Vagina (tissue), 2 donors: Measurements from ENCODE around the gene RTP3. TPM values are rescaled to one million over a fixed set of nuclear protein-coding genes. Genes with fewer than 3 reads are reported as not detected.

ENCODE experiments used
- DNase-seq, 2 donors: peaks; one replicate each; pipeline ENCODE4 v3.0.0-alpha.2; 2017; ENCODE audit errors: extremely low spot score in 2 of 2
- H3K27ac ChIP-seq: fragments of 200-600 bp; sonication (generic); one replicate; pipeline ENCODE4 v1.5.1; 2019
- H3K27me3 ChIP-seq: fragments of 200-600 bp; sonication (generic); one replicate; pipeline ENCODE4 v1.5.1; 2019
- H3K36me3 ChIP-seq, 2 donors: fragments of 200-600 bp; sonication (generic); one replicate each; pipeline ENCODE4 v1.5.1; 2017 to 2019
- H3K4me1 ChIP-seq: fragments of 200-600 bp; sonication (generic); one replicate; pipeline ENCODE4 v1.5.1; 2019
- H3K4me3 ChIP-seq, 2 donors: fragments of 200-600 bp; sonication (generic); 1 replicate in 1 of 2; 2 replicates in 1 of 2; pipeline ENCODE4 v1.5.1; 2016 to 2019
- H3K9me3 ChIP-seq: fragments of 200-600 bp; sonication (generic); one replicate; pipeline ENCODE4 v1.5.1; 2019
- CTCF ChIP-seq, 3 experiments: fragments of 450-650 bp in 2 of 3; fragments of 200-600 bp in 1 of 3; sonication (generic) in 1 of 3; IDR thresholded peaks; one replicate each; pipeline ENCODE4 v1.5.1; 2017 to 2019; ENCODE audit warnings: antibody characterized with exemption in 3 of 3, mild to moderate bottlenecking in 2 of 3, moderate library complexity in 2 of 3
- POLR2A ChIP-seq, 2 donors: fragments of 450-650 bp; IDR thresholded peaks; one replicate each; pipeline ENCODE4 v1.6.1; 2017; ENCODE audit warnings: antibody characterized with exemption in 2 of 2, mild to moderate bottlenecking in 2 of 2, moderate library complexity in 2 of 2
- POLR2AphosphoS5 ChIP-seq, 2 donors: sonication (generic); formaldehyde crosslinking; IDR thresholded peaks; one replicate each; pipeline ENCODE4 v1.9.0; 2017; ENCODE audit warnings: antibody characterized with exemption in 2 of 2, mild to moderate bottlenecking in 2 of 2, low read depth in 1 of 2; ENCODE audit not compliant: insufficient read depth in 1 of 2
- intact Hi-C: fragments of 100-400 bp; cut with DNase I; formaldehyde crosslinking; loops from one replicate; pipeline ENCODE4 v1.15.1; 2023
- total RNA-seq: library from RNA; depleted of rRNA; stranded (reverse); fragments of >200 nt; gene quantifications from one replicate; pipeline ENCODE4 v1.2.3, GENCODE V29; 2016

The RTP3 gene
- total RNA-seq, 1 donor from 2014 or later, result not detected

DNA sequence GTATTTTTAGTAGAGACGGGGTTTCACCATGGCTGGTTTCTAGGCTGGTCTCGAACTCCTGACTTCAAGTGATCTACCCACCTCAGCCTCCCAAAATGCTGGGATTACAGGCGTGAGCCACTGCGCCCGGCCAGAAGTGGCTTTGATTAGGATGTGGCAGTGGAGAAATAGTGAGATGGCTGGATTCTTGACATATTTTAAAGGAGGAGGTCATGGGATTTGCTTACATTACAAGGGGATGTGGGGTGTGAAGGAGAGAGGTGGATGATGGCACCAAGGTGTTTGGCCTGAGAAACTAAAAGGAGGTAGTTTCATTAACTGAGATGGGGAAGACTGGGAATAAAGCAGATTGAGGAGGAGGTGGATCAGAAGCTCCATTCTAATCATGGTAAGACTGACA lies 18.1 kb upstream of the RTP3 start:
- intact Hi-C loops, result no loop called here
- H3K9me3 ChIP-seq, result no peaks in the 10 kb centered on the region
- DNase-seq, result no peak
- H3K4me1 ChIP-seq, result no peaks in the 10 kb centered on the region
- no peaks in the 10 kb centered on the region for H3K27me3 ChIP-seq
- TF ChIP-seq POLR2A (IDR thresholded peaks at IDR 0.05) (no peak), CTCF (IDR thresholded peaks at IDR 0.05) (no peak), POLR2AphosphoS5 (IDR thresholded peaks at IDR 0.05; ENCODE audit: insufficient read depth in 1 of 2, low read depth in 1 of 2) (no peak)
- H3K27ac ChIP-seq, result no peak overlapping the region
- no peak overlapping the region for H3K4me3 ChIP-seq
- no peaks in the 10 kb centered on the region for H3K36me3 ChIP-seq

DNA sequence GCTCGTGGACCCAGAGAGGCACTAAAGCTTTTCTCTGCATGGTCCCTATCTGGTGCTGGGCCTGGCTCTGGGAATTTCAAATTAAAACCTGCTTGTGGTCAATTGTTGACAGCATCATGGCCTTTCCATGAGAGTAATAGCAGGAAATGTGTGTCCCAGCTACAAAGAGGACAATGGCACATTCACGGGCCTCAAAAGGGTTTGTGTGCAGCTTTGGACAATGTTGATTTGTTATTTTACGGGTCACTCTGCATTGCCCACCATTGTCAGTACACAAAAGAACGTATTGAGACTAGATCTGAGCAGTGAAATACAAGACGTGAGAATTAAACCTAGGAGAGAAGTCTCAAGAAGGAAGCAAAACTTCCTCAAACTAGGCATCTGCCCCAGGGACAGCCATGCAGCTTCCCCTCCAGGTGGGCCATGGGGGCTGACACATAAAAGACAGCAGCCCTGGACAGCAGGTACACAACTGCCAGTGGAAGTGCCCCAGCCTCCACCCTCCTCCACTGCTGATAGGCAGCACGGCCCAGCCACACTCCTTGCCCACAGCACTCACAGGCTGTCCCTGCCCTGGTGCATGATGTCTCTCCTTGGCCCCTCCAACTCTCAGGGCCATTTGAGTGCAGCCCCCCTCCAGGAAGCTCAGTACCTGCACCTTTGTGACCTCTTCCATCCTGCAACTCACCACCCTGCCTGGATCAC lies 17.1 kb upstream of the RTP3 start:
- Histone ChIP-seq H3K4me3 (no peak overlapping the region), H3K36me3 (no peaks in the 10 kb centered on the region), H3K9me3 (no peaks in the 10 kb centered on the region), H3K27me3 (no peaks in the 10 kb centered on the region), H3K4me1 (no peaks in the 10 kb centered on the region), H3K27ac (no peak overlapping the region)
- TF ChIP-seq POLR2AphosphoS5 (IDR thresholded peaks at IDR 0.05; ENCODE audit: insufficient read depth in 1 of 2, low read depth in 1 of 2), result no peak
- no peak for TF ChIP-seq POLR2A (IDR thresholded peaks at IDR 0.05)
- no peak for TF ChIP-seq CTCF (IDR thresholded peaks at IDR 0.05)
- no peak for DNase-seq
- intact Hi-C loops, result no loop called here

- no peak overlapping the region for H3K27ac ChIP-seq
- H3K4me3 ChIP-seq, result no peak overlapping the region
- H3K4me1 ChIP-seq, result no peaks in the 10 kb centered on the region
- TF ChIP-seq POLR2A (IDR thresholded peaks at IDR 0.05), result no peak
- TF ChIP-seq POLR2AphosphoS5 (IDR thresholded peaks at IDR 0.05; ENCODE audit: insufficient read depth in 1 of 2, low read depth in 1 of 2), result no peak
- DNase-seq, result no peak
- no peaks in the 10 kb centered on the region for H3K27me3 ChIP-seq
- H3K36me3 ChIP-seq, result no peaks in the 10 kb centered on the region
- intact Hi-C loops, result no loop called here
- no peaks in the 10 kb centered on the region for H3K9me3 ChIP-seq
Measured at GRCh38 chr3:46481636-46482035, 16.1 kb upstream of the RTP3 start.

- intact Hi-C loops, result no loop called here
- Histone ChIP-seq H3K27ac (no peak overlapping the region), H3K36me3 (no peaks in the 10 kb centered on the region), H3K4me3 (no peak overlapping the region), H3K9me3 (no peaks in the 10 kb centered on the region), H3K27me3 (no peaks in the 10 kb centered on the region), H3K4me1 (no peaks in the 10 kb centered on the region)
- no peak for DNase-seq
- TF ChIP-seq POLR2AphosphoS5 (IDR thresholded peaks at IDR 0.05; ENCODE audit: insufficient read depth in 1 of 2, low read depth in 1 of 2) (no peak), POLR2A (IDR thresholded peaks at IDR 0.05) (no peak), CTCF (IDR thresholded peaks at IDR 0.05) (no peak)
Measured at GRCh38 chr3:46482632-46483350, 15.0 kb upstream of the RTP3 start.

DNA sequence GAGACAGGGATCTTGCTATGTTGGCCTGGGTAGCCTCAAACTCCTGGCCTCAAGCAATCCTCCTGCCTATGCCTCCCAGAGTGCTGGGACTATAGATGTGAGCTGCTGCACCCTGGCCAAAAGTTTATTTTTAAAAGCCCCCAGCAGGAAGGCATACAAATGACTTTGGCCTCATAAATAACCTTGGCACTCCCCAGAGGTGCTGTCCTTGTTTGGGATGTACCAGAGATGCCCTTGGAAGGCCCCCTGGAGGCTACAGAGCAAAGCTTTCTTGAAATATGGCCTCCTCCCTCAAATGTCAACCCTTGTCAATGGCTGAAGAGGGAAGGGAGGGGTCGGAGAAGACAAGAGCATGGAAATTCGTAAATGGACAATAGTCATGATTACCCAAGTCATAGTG lies 14.0 kb upstream of the RTP3 start:
- peaks cover 2% of the 10 kb centered on the region for H3K4me1 ChIP-seq
- H3K36me3 ChIP-seq, result no peaks in the 10 kb centered on the region
- TF ChIP-seq POLR2A (IDR thresholded peaks at IDR 0.05), result no peak
- no peak for TF ChIP-seq POLR2AphosphoS5 (IDR thresholded peaks at IDR 0.05; ENCODE audit: insufficient read depth in 1 of 2, low read depth in 1 of 2)
- no peak for TF ChIP-seq CTCF (IDR thresholded peaks at IDR 0.05)
- H3K9me3 ChIP-seq, result no peaks in the 10 kb centered on the region
- H3K4me3 ChIP-seq, result no peak overlapping the region
- H3K27me3 ChIP-seq, result no peaks in the 10 kb centered on the region
- DNase-seq, result no peak
- intact Hi-C loops, result no loop called here
- H3K27ac ChIP-seq, result no peak overlapping the region
